Esophagus squamous epithelium (tissue), 4 donors: Measurements from ENCODE around the gene F11R.

Experiments
- CTCF ChIP-seq, 6 experiments: fragments of 450-650 bp in 4 of 6; fragments of 200-600 bp in 2 of 6; sonication (generic) in 2 of 6; IDR thresholded peaks; one replicate each; pipeline ENCODE4 v1.5.1; 2016 to 2019; ENCODE audit warnings: antibody characterized with exemption in 6 of 6, mild to moderate bottlenecking in 4 of 6, moderate library complexity in 4 of 6
- POLR2A ChIP-seq, 4 donors: fragments of 450-650 bp; IDR thresholded peaks; one replicate each; pipeline ENCODE4 v1.6.1; 2017; ENCODE audit warnings: antibody characterized with exemption in 4 of 4, mild to moderate bottlenecking in 4 of 4, moderate library complexity in 3 of 4

- no peak for TF ChIP-seq POLR2A (IDR thresholded peaks at IDR 0.05)
- no peak for TF ChIP-seq CTCF (IDR thresholded peaks at IDR 0.05)
Observed at GRCh38 chr1:161032409-161032808, 11.5 kb upstream of the F11R start.
